ENCODE data around the gene COX20.
A peak's percentile ranks its signal among the peaks of the same experiment; 100 is the strongest.
"Not testable (repeated sequence)": the region's sequence is repeated elsewhere in the genome, so short reads cannot be mapped to it uniquely, and the experiment has no call there.

COX20 gene

GRCh38 chr1:244826712-244827111, 8.7 kb upstream of the COX20 start:
- Histone ChIP-seq H3K27me3 (ENCODE audit: insufficient read depth, low read length) (no peaks in the 10 kb centered on the region), H3K27ac (ENCODE audit: low read depth, low read length, poor library complexity, severe bottlenecking) (no peak overlapping the region), H3K9ac (ENCODE audit: low read length) (no peak overlapping the region), H3K36me3 (ENCODE audit: insufficient read depth, low read length) (no peaks in the 10 kb centered on the region; the same call in 1 of the 2 replicates), H3K9me3 (ENCODE audit: low read length) (no peaks in the 10 kb centered on the region), H3F3A (ENCODE audit: insufficient read depth, low read length) (no peaks in the 10 kb centered on the region), H3K79me2 (ENCODE audit: insufficient read depth, low read length) (no peaks in the 10 kb centered on the region), H4K20me1 (ENCODE audit: insufficient read depth, low read length) (no peaks in the 10 kb centered on the region), H3K4me3 (ENCODE audit: low read depth, low read length, poor library complexity, severe bottlenecking) (no peak overlapping the region), H2AFZ (ENCODE audit: low read length) (no peak overlapping the region), H3K4me1 (ENCODE audit: insufficient read depth, low read length, severe bottlenecking) (no peaks in the 10 kb centered on the region), H3K9me2 (ENCODE audit: low read depth, low read length) (no peaks in the 10 kb centered on the region), H3K4me2 (ENCODE audit: low read length) (no peak overlapping the region)
- TF ChIP-seq EZH2 (IDR thresholded peaks at IDR 0.05; ENCODE audit: borderline replicate concordance, low read length), result no peak
- TF ChIP-seq, protein P1, sequence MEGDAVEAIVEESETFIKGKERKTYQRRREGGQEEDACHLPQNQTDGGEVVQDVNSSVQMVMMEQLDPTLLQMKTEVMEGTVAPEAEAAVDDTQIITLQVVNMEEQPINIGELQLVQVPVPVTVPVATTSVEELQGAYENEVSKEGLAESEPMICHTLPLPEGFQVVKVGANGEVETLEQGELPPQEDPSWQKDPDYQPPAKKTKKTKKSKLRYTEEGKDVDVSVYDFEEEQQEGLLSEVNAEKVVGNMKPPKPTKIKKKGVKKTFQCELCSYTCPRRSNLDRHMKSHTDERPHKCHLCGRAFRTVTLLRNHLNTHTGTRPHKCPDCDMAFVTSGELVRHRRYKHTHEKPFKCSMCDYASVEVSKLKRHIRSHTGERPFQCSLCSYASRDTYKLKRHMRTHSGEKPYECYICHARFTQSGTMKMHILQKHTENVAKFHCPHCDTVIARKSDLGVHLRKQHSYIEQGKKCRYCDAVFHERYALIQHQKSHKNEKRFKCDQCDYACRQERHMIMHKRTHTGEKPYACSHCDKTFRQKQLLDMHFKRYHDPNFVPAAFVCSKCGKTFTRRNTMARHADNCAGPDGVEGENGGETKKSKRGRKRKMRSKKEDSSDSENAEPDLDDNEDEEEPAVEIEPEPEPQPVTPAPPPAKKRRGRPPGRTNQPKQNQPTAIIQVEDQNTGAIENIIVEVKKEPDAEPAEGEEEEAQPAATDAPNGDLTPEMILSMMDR (IDR thresholded peaks at IDR 0.05; ENCODE audit: low read length), result no peak

- Histone ChIP-seq H2AFZ (ENCODE audit: low read length) (no peak overlapping the region), H3K9ac (ENCODE audit: low read length) (no peak overlapping the region), H4K20me1 (ENCODE audit: insufficient read depth, low read length) (no peaks in the 10 kb centered on the region), H3K4me3 (ENCODE audit: low read depth, low read length, poor library complexity, severe bottlenecking) (no peak overlapping the region), H3F3A (ENCODE audit: insufficient read depth, low read length) (no peaks in the 10 kb centered on the region), H3K9me2 (ENCODE audit: low read depth, low read length) (no peaks in the 10 kb centered on the region), H3K27ac (ENCODE audit: low read depth, low read length, poor library complexity, severe bottlenecking) (no peak overlapping the region), H3K4me1 (ENCODE audit: insufficient read depth, low read length, severe bottlenecking) (peaks cover 17% of the 10 kb centered on the region), H3K27me3 (ENCODE audit: insufficient read depth, low read length) (no peaks in the 10 kb centered on the region), H3K79me2 (ENCODE audit: insufficient read depth, low read length) (no peaks in the 10 kb centered on the region), H3K36me3 (ENCODE audit: insufficient read depth, low read length) (no peaks in the 10 kb centered on the region; the same call in 1 of the 2 replicates), H3K9me3 (ENCODE audit: low read length) (no peaks in the 10 kb centered on the region), H3K4me2 (ENCODE audit: low read length) (no peak overlapping the region)
- TF ChIP-seq, protein P1 (IDR thresholded peaks at IDR 0.05; ENCODE audit: low read length), result no peak
- TF ChIP-seq EZH2 (IDR thresholded peaks at IDR 0.05; ENCODE audit: borderline replicate concordance, low read length), result no peak
These were observed 4.8 kb upstream of the COX20 start for GRCh38 chr1:244830639-244831038.

DNA sequence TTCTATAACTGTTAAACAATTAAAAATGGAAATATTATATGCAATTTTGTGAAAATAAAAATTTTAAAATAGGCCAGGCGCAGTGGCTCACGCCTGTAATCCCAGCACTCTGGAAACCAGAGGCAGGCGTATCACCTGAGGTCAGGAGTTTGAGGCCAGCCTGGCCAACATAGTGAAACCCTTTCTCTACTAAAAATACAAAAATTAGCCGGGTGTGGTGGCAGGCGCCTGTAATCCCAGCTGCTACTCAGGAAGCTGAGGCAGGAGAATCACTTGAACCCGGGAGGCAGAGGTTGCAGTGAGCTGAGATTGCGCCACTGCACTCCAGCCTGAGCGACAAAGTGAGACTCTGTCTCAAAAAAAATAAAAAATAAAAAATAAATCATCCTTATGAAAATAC, 2.2 kb upstream of the COX20 start:
- peak overlapping the region; percentile 86 for H3K4me3 ChIP-seq (ENCODE audit: low read depth, low read length, poor library complexity, severe bottlenecking)

More for the DNA sequence above, 2.2 kb upstream of the COX20 start:
- not testable (repeated sequence) for H4K20me1 ChIP-seq (ENCODE audit: insufficient read depth, low read length); H3K36me3 ChIP-seq (ENCODE audit: insufficient read depth, low read length); H3F3A ChIP-seq (ENCODE audit: insufficient read depth, low read length); H3K27me3 ChIP-seq (ENCODE audit: insufficient read depth, low read length); H3K9me2 ChIP-seq (ENCODE audit: low read depth, low read length); H3K9me3 ChIP-seq (ENCODE audit: low read length)
- H3K9ac ChIP-seq (ENCODE audit: low read length), result peak overlapping the region; percentile 96
- H3K4me2 ChIP-seq (ENCODE audit: low read length), result peak overlapping the region; percentile 78
- peak overlapping the region; percentile 90 for H2AFZ ChIP-seq (ENCODE audit: low read length)
- peak overlapping the region; percentile 95 for H3K27ac ChIP-seq (ENCODE audit: low read depth, low read length, poor library complexity, severe bottlenecking)
- peaks cover 16% of the 10 kb centered on the region for H3K79me2 ChIP-seq (ENCODE audit: insufficient read depth, low read length)
- H3K4me1 ChIP-seq (ENCODE audit: insufficient read depth, low read length, severe bottlenecking), result peaks cover 39% of the 10 kb centered on the region
